Activated CD8-positive, alpha-beta memory T cell treated with anti-CD3 and anti-CD28 coated beads, Interleukin-2, amount 50 U/mL, for 1 hour (primary cell): Measurements from ENCODE around the gene IDH3G.

Source experiments
- DNase-seq: peaks from one replicate; pipeline ENCODE4 v3.0.0-alpha.2; 2020; ENCODE audit errors: extremely low read depth

IDH3G gene

GRCh38 chrX:153791104-153791852, 2.9 kb downstream of the IDH3G start:
- no peak for DNase-seq

GRCh38 chrX:153789654-153790053, 4.5 kb downstream of the IDH3G start:
- no peak for DNase-seq

- DNase-seq, result no peak
These were observed 7.5 kb downstream of the IDH3G start for GRCh38 chrX:153786669-153787068.

GRCh38 chrX:153784325-153784967, 9.7 kb downstream of the IDH3G start:
- DNase-seq, result no peak

- DNase-seq, result no peak
These were observed 10.7 kb downstream of the IDH3G start for GRCh38 chrX:153783378-153784013.

- DNase-seq, result no peak
These were observed 11.3 kb downstream of the IDH3G start for GRCh38 chrX:153782871-153783270.

GRCh38 chrX:153782313-153782712, 11.9 kb downstream of the IDH3G start:
- no peak for DNase-seq

GRCh38 chrX:153781428-153782047, 12.6 kb downstream of the IDH3G start:
- DNase-seq, result no peak

GRCh38 chrX:153780678-153781427, 13.3 kb downstream of the IDH3G start, which contains the start of gene SRPK3:
Gene SRPK3, plus strand, starts transcription at chrX:153781041. Its CDS starts 46 bp downstream, at chrX:153781087.
- DNase-seq, result no peak

- DNase-seq, result no peak
These were observed 14.1 kb downstream of the IDH3G start for GRCh38 chrX:153779891-153780677.

- DNase-seq, result no peak
These were observed 15.5 kb downstream of the IDH3G start for GRCh38 chrX:153778684-153779101.

GRCh38 chrX:153778181-153778580, 16.0 kb downstream of the IDH3G start:
- no peak for DNase-seq

GRCh38 chrX:153777261-153778090, 16.7 kb downstream of the IDH3G start:
- DNase-seq, result no peak

- no peak for DNase-seq
These were observed 17.5 kb downstream of the IDH3G start for GRCh38 chrX:153776611-153777045.

GRCh38 chrX:153776120-153776599, 18.0 kb downstream of the IDH3G start:
- DNase-seq, result no peak

- DNase-seq, result no peak
These were observed 18.7 kb downstream of the IDH3G start for GRCh38 chrX:153775293-153776119.

- no peak for DNase-seq
These were observed 19.4 kb downstream of the IDH3G start for GRCh38 chrX:153774576-153775292.
